ENCODE results near the gene HM13.

GRCh38 chr20:31500527-31500926 is 13.7 kb upstream of the HM13 start:
- TF ChIP-seq EZH2 (IDR thresholded peaks at IDR 0.05; ENCODE audit: borderline replicate concordance, insufficient read depth, low read depth, low read length, poor library complexity, severe bottlenecking) (no peak), CTCF (IDR thresholded peaks at IDR 0.05) (no peak)
